GM19468 (cell line): ENCODE measurements around the gene LPCAT1.

Experiments
- ATAC-seq: cut with Tn5 transposase; IDR thresholded peaks from one replicate; pipeline ENCODE4 v1.9.1; 2021; ENCODE audit warnings: mild to moderate bottlenecking, moderate library complexity, moderate number of reproducible peaks; ENCODE audit not compliant: unreplicated experiment; ENCODE audit errors: extremely low read depth

LPCAT1 gene

DNA sequence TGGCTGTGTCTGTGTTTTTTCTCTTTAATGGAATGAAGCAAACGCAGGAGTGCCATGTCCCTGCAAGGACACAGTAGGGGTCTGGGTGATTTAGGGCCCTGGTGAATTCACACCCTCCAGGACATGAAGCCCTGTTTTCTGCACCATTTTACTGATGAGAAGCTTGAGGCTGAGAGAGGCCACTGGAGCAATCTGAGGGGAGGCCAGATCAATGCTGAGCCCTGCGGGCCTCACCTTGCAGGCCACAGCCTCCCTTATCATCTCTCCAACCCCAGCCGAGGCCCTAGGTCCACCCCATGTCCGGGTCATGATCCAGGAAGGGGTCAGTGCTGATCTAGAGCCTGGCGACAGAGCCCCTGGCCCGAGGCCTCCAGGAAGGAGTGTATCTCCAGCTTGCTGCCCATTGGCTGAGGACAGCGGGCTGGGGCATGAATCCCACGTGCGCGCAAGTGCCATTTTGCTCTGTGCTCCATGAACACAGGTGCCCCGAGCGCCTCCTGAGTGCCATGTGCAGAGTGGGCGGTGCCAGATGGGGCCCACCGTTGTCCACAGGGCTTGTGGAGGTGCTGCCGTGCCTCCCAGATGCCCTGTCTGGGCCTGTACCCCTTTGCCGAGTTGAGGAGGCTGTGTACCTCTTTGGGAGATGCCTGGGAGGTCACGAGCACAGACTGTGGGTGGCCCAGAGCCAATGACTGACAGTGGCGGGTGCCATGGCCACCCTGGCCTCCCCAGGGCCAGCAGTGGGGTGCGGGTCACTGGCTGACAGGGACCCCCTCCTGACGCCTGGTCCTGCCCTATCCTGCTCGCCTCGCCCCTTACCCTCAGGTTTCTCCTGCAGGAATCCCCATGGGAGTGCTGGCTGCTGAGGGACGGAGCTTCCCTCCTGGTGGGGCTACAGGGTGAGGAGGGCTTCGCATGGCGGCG, 32.3 kb upstream of the LPCAT1 start:
- no peak for ATAC-seq

DNA sequence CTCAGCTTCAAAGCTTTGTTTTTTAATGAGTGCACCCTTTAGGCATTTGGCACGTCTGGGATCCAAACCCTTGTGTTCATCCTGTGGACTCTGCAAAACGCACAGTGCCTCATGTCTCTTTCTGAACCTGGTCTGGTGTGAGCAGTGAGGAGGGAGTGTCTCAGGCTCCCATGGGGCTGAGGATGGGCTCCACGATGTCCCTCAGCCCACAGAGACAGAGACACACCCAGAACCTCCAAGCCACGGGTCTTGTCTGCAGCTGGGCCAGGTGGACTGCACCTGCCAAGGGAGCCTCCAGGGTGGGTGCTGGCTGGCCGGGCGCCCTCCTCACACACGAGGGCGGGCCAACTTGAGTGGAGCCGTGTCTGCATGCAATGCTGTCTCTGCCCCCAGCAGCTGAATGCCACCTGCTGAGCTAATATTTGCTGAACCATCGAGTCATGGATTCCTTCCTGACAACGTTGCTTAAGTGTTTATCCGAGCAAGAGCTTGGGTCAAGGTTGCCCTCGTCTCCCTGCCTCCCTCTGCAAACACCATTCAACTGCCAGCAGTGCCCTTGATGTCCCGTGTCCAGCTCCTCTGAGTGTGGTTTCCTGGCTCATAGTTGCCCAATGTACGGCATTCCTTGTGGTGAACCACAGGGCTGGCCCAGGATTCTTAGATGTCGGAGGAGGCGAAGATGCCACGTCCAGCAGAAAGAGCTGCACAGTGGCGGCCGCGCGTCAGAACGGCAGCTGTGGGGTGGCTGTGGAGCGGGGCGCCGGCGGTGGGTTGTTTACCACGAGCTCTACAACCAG, 31.4 kb upstream of the LPCAT1 start:
- no peak for ATAC-seq

DNA sequence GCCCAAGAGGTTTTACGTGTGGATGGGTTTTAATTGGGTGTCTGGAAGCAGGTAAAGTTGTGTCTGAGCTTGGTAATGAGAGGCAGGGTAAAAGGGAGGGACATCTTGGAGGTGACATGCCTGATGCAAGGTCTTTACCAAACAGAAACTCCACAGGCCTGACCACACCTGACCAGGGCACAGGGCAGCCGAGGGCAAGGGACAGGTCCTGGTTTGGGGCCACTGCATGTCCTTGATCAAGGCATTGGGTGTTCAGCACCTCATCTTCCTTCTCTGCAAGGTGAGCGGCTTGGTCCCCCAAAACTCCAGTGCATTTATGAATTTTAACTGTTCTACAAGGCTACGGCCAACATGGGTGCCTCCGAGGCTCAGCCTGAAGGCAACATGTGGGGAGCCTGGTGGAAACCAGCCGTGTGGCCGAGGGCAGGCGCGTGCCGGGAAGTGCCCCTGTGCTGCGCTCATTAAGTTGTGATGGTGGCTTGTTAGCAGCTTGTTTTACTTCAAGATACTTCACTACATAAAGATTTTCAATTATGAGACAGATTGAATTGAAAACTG, 30.7 kb upstream of the LPCAT1 start:
- no peak for ATAC-seq

GRCh38 chr5:1553539-1554409, 30.0 kb upstream of the LPCAT1 start:
- no peak for ATAC-seq

DNA sequence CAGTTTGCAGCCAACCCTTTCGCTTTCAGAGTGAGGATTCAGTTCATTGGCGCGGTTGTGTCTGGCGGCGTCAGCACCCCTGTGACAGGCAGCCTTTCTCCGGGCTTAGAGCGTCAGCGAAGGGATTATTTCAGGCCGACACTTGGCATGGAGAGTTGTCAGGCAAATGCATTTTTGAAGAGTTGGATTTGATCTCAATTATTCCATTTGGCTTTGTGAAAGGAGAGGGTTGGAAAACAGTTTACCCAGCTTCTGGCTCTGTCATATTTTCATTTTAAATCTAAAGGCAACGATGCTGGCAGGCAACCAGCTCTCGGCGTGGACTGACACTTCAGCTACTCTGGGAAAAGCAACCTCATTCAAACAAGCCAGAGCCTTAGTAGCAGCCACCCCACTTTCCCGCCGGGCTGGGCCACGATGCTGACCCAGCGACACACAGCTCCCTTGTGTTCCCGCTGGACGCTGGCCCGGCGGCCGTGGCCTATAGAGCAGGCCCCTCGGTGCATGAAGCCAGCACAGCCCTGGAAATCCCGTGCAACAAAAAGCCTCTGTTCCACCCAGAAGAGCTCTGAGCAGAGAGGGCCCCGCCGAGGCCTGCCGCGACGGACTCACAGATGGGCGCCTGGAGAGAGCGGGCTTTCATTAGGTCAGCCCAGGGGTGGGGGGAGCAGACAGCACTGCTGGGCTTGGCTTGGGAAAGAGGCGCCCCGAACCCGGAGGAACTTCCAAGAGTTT, 28.9 kb upstream of the LPCAT1 start:
- no peak for ATAC-seq

- ATAC-seq: no peak
Observed at GRCh38 chr5:1551426-1552301, 27.9 kb upstream of the LPCAT1 start.

DNA sequence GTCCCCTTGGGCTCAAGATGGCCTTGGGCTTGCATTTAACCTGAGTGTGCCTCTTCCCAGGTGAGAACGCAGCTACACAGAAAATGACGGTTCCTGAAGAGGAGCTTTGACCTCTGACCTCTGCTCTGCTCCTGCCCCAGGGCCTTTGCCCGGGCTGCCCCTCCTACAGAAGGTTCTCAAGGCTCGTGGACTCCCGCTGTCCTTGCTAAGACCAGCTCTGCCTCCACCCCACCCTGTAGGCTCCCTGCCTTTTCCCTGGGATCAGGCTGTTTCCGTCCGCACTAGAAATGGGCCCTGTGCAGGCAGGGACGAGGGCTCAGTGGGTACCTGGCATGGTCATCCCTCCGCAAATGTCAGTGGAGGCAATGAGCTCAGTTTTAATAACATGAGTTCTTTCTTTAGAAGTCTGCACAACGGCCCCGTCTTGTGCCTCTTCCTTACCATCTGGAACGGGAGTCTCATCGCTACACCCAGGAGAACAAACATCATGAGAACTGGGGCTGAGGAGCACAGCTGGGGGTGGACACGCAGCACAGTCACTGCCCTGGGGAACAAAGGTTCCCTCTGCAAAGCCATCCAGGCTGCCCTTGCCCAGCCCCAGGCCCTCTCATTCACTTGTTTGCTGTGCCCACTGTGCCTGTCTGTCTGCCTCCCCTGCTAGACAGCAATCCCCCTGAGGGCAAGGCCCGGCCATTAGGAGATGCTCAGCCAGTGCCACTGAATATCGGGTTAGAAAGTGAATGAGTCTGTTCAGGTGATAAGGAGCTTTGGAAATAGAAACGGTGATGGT, 26.7 kb upstream of the LPCAT1 start:
- ATAC-seq: no peak

DNA sequence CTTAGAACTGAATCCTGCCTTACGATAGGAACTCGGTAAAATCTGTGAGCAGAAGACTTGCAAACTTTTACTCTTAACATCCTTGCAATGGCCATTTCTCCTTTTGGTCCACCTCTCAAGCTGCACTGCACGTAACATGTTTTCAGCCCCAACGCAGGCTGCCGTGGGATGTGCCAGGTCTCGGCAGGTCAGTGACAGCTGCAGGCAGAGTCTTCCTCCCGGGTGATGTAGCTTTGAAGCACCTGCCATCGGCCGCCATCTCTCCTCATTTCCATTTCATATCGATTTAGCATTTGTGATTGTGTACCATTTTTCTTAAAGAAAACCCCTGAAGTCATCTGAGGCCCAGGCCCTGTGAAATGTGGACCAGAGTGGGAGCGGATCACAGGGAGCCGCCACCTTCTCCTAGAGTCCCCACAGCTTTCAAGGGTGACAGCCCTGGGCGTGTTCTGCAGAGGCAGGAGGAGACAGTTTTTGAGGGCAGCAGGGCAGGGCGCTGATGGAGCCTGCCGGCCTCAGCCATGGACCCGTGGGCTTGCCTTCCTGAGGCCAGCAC, 25.8 kb upstream of the LPCAT1 start:
- no peak for ATAC-seq

DNA sequence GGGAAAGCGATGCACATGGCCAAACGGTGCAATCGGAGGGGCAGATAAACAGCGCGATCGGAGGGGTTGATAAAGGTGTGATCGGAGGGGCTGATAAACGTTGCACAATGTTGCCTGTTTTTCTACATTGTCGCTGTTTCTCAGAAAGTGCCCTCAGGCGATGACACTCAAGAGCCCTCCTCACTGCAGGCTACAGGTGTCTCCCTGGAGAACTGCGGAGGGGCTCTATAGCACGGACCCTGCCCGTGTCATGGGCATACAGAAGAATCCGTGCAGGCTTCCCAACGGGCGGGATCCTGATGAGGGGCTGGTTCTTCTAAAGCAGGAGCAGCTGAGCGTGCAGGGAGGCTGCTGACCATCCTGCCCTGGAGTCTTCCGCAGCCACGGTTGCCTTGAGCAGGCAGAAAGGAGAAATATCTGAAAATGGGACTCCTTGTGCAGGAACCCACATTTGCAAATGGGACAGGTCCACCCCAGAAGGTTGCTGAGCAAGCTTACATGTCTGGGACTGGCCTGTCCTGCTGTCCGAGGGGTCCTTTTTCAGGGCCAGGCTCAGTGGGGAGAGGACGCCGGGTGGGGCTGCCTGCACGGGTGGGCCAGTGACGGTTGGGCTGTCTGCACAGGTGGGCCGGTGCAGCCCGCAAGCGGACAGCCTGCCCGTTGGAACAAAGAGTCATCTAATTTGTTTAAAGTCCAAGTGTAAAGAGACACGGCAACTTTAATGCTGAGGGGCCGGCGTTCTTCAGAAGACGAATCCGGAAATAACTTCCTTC, 25.1 kb upstream of the LPCAT1 start:
- no peak for ATAC-seq

DNA sequence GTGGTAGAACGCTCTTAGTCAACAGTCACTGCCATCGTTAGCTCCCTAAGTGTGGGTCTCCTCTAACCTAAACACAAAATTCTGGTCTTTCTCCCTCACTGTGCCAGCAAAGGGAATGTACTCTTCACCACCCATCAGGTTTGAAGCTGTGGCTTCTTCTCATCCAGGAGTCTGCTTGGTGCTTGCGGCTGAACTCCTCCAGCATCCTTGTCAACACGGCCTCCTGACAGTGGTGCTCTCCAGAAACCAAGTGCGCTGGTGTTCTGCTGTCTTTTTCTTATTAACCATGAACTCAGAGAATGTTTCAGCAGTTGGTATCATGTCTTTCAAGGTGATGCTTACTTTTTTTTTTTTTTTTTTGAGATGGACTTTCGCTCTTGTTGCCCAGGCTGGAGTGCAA, 23.9 kb upstream of the LPCAT1 start:
- ATAC-seq: no peak

GRCh38 chr5:1547236-1547635, 23.5 kb upstream of the LPCAT1 start:
- ATAC-seq: no peak

GRCh38 chr5:1546556-1546955, 22.8 kb upstream of the LPCAT1 start:
- no peak for ATAC-seq

- ATAC-seq: no peak
Observed at GRCh38 chr5:1545805-1546355, 22.1 kb upstream of the LPCAT1 start.

- no peak for ATAC-seq
Observed at GRCh38 chr5:1545126-1545804, 21.5 kb upstream of the LPCAT1 start.

- ATAC-seq: no peak
Observed at GRCh38 chr5:1544294-1544961, 20.7 kb upstream of the LPCAT1 start.
